ENCODE data around the gene SLC2A4.

Gene SLC2A4

DNA sequence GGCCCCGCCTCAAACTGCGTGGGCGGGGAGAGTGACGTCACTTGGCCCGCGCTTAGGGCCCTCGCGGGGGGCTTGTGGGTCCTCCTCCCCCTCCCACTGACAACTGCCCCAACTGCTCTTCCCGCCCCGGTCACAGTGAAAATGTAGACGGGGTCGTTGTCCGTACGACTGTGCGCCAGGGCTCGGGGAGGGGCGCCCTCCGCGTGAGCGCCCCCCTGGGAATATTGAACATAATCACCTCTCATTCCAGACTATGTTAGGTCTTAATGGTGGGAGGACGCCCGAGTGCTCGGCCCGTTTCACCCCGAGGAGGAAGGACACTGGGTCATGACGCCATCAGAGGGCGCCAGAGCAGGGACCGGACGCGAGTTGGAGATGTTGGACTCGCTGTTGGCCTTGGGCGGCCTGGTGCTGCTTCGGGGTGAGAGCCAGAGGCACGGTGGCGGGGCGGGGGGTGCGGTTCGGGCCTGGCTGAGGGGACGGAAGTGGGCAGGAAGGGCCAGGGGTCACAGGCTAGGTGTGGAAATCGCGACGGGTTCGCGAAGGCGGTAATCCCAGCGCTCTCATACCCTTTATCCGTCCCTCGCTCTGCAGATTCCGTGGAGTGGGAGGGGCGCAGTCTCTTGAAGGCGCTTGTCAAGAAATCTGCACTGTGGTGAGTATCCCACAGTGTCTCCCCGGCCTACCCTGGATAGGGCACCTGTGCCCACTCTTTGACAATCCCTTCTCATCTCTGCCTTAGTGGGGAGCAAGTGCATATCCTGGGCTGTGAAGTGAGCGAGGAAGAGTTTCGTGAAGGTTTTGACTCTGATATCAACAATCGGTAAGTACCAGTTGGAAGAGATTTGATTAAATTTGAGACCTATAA is 29.1 kb upstream of the SLC2A4 start, which contains the start of gene ELP5:
ELP5 (plus strand) TSS at position 40 of the 868 bp plus-strand sequence; CDS start at position 376, 336 bp downstream.
- H3K27me3 ChIP-seq (replicated peaks; ENCODE audit: insufficient read depth, low read length): no peaks in the 10 kb centered on the region
- H2AFZ ChIP-seq (ENCODE audit: low read length): peak within 1 kb of the TSS; percentile 81
- H4K20me1 ChIP-seq (ENCODE audit: insufficient read depth, low read length): no peaks in the 10 kb centered on the region
- peaks cover 18% of the 10 kb centered on the region for H3K4me1 ChIP-seq (ENCODE audit: low read length)
- H3K27ac ChIP-seq (ENCODE audit: low read length): peak within 1 kb of the TSS; percentile 99
- H3K4me3 ChIP-seq (ENCODE audit: low read length): peak within 1 kb of the TSS; percentile 71
- peaks cover 6% of the 10 kb centered on the region for H3F3A ChIP-seq (ENCODE audit: insufficient read depth, low read length)
- 0 out of 2 replicates have a peak, but pooled peaks cover 4% of the 10 kb centered on the region for H3K36me3 ChIP-seq (replicated peaks; ENCODE audit: insufficient read depth, low read length)
- H3K9ac ChIP-seq (ENCODE audit: low read length): peak within 1 kb of the TSS; percentile 99
- peak within 1 kb of the TSS; percentile 81 for H3K4me2 ChIP-seq (ENCODE audit: low read depth, low read length)
- TF ChIP-seq CTCF (IDR thresholded peaks at IDR 0.05; ENCODE audit: low read length) (peak; percentile 48), EZH2 (optimal IDR thresholded peaks at IDR 0.05; ENCODE audit: low read depth, low read length) (no peak)
- H3K9me2 ChIP-seq (replicated peaks; ENCODE audit: insufficient read depth, low read length): no peaks in the 10 kb centered on the region
- peak; percentile 93 for DNase-seq
- no peaks in the 10 kb centered on the region for H3K9me3 ChIP-seq (replicated peaks; ENCODE audit: insufficient read depth, low read length)
- peaks cover 51% of the 10 kb centered on the region for H3K79me2 ChIP-seq (ENCODE audit: low read length)

GRCh38 chr17:7253082-7253481 is 28.4 kb upstream of the SLC2A4 start:
- Histone ChIP-seq H3K27ac (ENCODE audit: low read length) (peak overlapping the region; percentile 99; the same call in 1 of the 2 replicates), H3K79me2 (ENCODE audit: low read length) (peaks cover 44% of the 10 kb centered on the region), H3F3A (ENCODE audit: insufficient read depth, low read length) (peaks cover 6% of the 10 kb centered on the region), H3K4me3 (ENCODE audit: low read length) (peak overlapping the region; percentile 71), H3K9me2 (replicated peaks; ENCODE audit: insufficient read depth, low read length) (no peaks in the 10 kb centered on the region), H3K4me2 (ENCODE audit: low read depth, low read length) (peak overlapping the region; percentile 81), H3K36me3 (replicated peaks; ENCODE audit: insufficient read depth, low read length) (0 out of 2 replicates have a peak, but pooled peaks cover 4% of the 10 kb centered on the region), H3K9ac (ENCODE audit: low read length) (peak overlapping the region; percentile 99; the same call in 1 of the 2 replicates), H3K27me3 (replicated peaks; ENCODE audit: insufficient read depth, low read length) (no peaks in the 10 kb centered on the region), H4K20me1 (ENCODE audit: insufficient read depth, low read length) (no peaks in the 10 kb centered on the region), H3K4me1 (ENCODE audit: low read length) (peaks cover 18% of the 10 kb centered on the region), H3K9me3 (replicated peaks; ENCODE audit: insufficient read depth, low read length) (no peaks in the 10 kb centered on the region), H2AFZ (ENCODE audit: low read length) (no peak overlapping the region)
- no peak for DNase-seq
- TF ChIP-seq CTCF (IDR thresholded peaks at IDR 0.05; ENCODE audit: low read length) (no peak), EZH2phosphoT487 (IDR thresholded peaks at IDR 0.05; ENCODE audit: low read length) (no peak), EZH2 (optimal IDR thresholded peaks at IDR 0.05; ENCODE audit: low read depth, low read length) (no peak)

DNA sequence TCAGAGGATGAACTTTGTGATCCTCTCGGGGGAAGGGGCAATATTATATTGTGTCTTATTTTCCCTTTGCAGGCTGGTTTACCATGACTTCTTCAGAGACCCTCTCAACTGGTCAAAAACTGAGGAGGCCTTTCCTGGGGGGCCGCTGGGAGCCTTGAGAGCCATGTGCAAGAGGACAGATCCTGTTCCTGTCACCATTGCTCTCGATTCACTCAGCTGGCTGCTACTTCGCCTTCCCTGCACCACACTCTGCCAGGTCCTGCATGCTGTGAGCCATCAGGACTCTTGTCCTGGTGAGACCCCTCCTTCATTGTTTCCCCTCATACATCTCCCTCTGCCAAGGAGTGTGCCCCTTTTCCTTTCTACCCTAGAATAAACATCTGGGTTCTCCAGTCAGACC is 27.0 kb upstream of the SLC2A4 start:
- TF ChIP-seq EZH2 (optimal IDR thresholded peaks at IDR 0.05; ENCODE audit: low read depth, low read length) (no peak), CTCF (IDR thresholded peaks at IDR 0.05; ENCODE audit: low read length) (no peak), EZH2phosphoT487 (IDR thresholded peaks at IDR 0.05; ENCODE audit: low read length) (no peak)
- Histone ChIP-seq H3K79me2 (ENCODE audit: low read length) (peaks cover 30% of the 10 kb centered on the region), H3K9ac (ENCODE audit: low read length) (no peak overlapping the region), H3F3A (ENCODE audit: insufficient read depth, low read length) (peaks cover 6% of the 10 kb centered on the region), H3K9me2 (replicated peaks; ENCODE audit: insufficient read depth, low read length) (no peaks in the 10 kb centered on the region), H2AFZ (ENCODE audit: low read length) (no peak overlapping the region), H4K20me1 (ENCODE audit: insufficient read depth, low read length) (no peaks in the 10 kb centered on the region), H3K9me3 (replicated peaks; ENCODE audit: insufficient read depth, low read length) (no peaks in the 10 kb centered on the region), H3K4me2 (ENCODE audit: low read depth, low read length) (no peak overlapping the region), H3K4me3 (ENCODE audit: low read length) (no peak overlapping the region), H3K4me1 (ENCODE audit: low read length) (peaks cover 13% of the 10 kb centered on the region), H3K27me3 (replicated peaks; ENCODE audit: insufficient read depth, low read length) (no peaks in the 10 kb centered on the region), H3K27ac (ENCODE audit: low read length) (no peak overlapping the region), H3K36me3 (replicated peaks; ENCODE audit: insufficient read depth, low read length) (0 out of 2 replicates have a peak, but pooled peaks cover 4% of the 10 kb centered on the region)
- DNase-seq: no peak
